T-helper 17 cell (primary cell): ENCODE results near the gene P2RX4. TPM values are rescaled to one million over a fixed set of nuclear protein-coding genes. Genes with fewer than 3 reads are reported as not detected.
"Not testable (repeated sequence)": the region's sequence is repeated elsewhere in the genome, so short reads cannot be mapped to it uniquely, and the experiment has no call there.

Experiments
- ATAC-seq: fragments of 150-1000 bp; cut with Tn5 transposase; 2 replicates; pipeline ENCODE4 v1.10.0; 2021; ENCODE audit warnings: mild to moderate bottlenecking, moderate library complexity
- DNase-seq, 3 donors: peaks; one replicate each; pipeline versions ENCODE4 v3.0.0 to v3.0.0-alpha.2; 2020 to 2021
- H3K9me3 ChIP-seq: one replicate; pipeline ENCODE4 v1.7.0; 2013; ENCODE audit warnings: low read length, mild to moderate bottlenecking; ENCODE audit not compliant: control insufficient read depth, poor library complexity, severe bottlenecking
- H3K27ac Mint-ChIP-seq: one replicate; pipeline ENCODE4 v1.8.0; 2022; ENCODE audit warnings: mild to moderate bottlenecking, moderate library complexity, mixed read lengths
- H3K27me3 Mint-ChIP-seq: one replicate; pipeline ENCODE4 v1.8.0; 2022; ENCODE audit warnings: mixed read lengths
- H3K36me3 Mint-ChIP-seq: one replicate; pipeline ENCODE4 v1.8.0; 2022; ENCODE audit warnings: low read depth, mixed read lengths
- H3K4me1 Mint-ChIP-seq: one replicate; pipeline ENCODE4 v1.8.0; 2022; ENCODE audit warnings: mild to moderate bottlenecking, mixed read lengths
- H3K4me3 Mint-ChIP-seq: one replicate; pipeline ENCODE4 v1.8.0; 2022; ENCODE audit warnings: mild to moderate bottlenecking, moderate library complexity, mixed read lengths
- total RNA-seq, 4 donors: library from RNA in 2 of 4; stranded (reverse) in 2 of 4; gene quantifications; one replicate each; pipeline ENCODE4 v1.2.3 and lab custom pipeline; 2022 to 2026

Gene P2RX4
- total RNA-seq, 2 donors from 2014 or later, result 42.8 to 53.5 TPM

GRCh38 chr12:121198949-121199348, 11.0 kb upstream of the P2RX4 start:
- no peak for ATAC-seq
- Mint-ChIP-seq H3K36me3 (no peaks in the 10 kb centered on the region), H3K27ac (no peak overlapping the region), H3K4me3 (no peak overlapping the region), H3K4me1 (no peaks in the 10 kb centered on the region), H3K27me3 (no peaks in the 10 kb centered on the region)
- H3K9me3 ChIP-seq, result no peaks in the 10 kb centered on the region
- DNase-seq, result no peak

- H3K4me3 Mint-ChIP-seq, H3K9me3 ChIP-seq, H3K27me3 Mint-ChIP-seq, ATAC-seq, H3K4me1 Mint-ChIP-seq, DNase-seq, H3K36me3 Mint-ChIP-seq, H3K27ac Mint-ChIP-seq: not testable (repeated sequence)
These were observed 8.8 kb upstream of the P2RX4 start for GRCh38 chr12:121201140-121201539.

GRCh38 chr12:121202407-121203355, 7.2 kb upstream of the P2RX4 start:
- Mint-ChIP-seq H3K27me3 (no peaks in the 10 kb centered on the region), H3K36me3 (no peaks in the 10 kb centered on the region), H3K4me1 (peaks cover 2% of the 10 kb centered on the region), H3K4me3 (no peak overlapping the region), H3K27ac (no peak overlapping the region)
- H3K9me3 ChIP-seq, result no peaks in the 10 kb centered on the region
- DNase-seq (no peak), ATAC-seq (no peak)

- Mint-ChIP-seq H3K4me3 (no peak overlapping the region), H3K4me1 (peaks cover 2% of the 10 kb centered on the region), H3K36me3 (no peaks in the 10 kb centered on the region), H3K27me3 (no peaks in the 10 kb centered on the region), H3K27ac (no peak overlapping the region)
- DNase-seq (no peak), ATAC-seq (no peak)
- no peaks in the 10 kb centered on the region for H3K9me3 ChIP-seq
These were observed 6.4 kb upstream of the P2RX4 start for GRCh38 chr12:121203482-121203881.

GRCh38 chr12:121205491-121205890, 4.4 kb upstream of the P2RX4 start:
- peaks cover 4% of the 10 kb centered on the region for H3K4me1 Mint-ChIP-seq
- H3K9me3 ChIP-seq, result no peaks in the 10 kb centered on the region
- no peaks in the 10 kb centered on the region for H3K27me3 Mint-ChIP-seq
- H3K27ac Mint-ChIP-seq, result no peak overlapping the region
- H3K36me3 Mint-ChIP-seq, result no peaks in the 10 kb centered on the region
- no peak for DNase-seq
- ATAC-seq, result no peak
- H3K4me3 Mint-ChIP-seq, result no peak overlapping the region

GRCh38 chr12:121208571-121208970, 1.4 kb upstream of the P2RX4 start:
- H3K4me3 Mint-ChIP-seq, DNase-seq, H3K9me3 ChIP-seq, ATAC-seq, H3K27me3 Mint-ChIP-seq, H3K36me3 Mint-ChIP-seq: not testable (repeated sequence)
- Mint-ChIP-seq H3K27ac (peak overlapping the region; percentile 97), H3K4me1 (peaks cover 15% of the 10 kb centered on the region)

GRCh38 chr12:121209221-121209620, 708 bp upstream of the P2RX4 start:
- H3K4me3 Mint-ChIP-seq, result peak overlapping the region; percentile 96
- peaks cover under 1% of the 10 kb centered on the region for H3K36me3 Mint-ChIP-seq
- H3K27me3 Mint-ChIP-seq, result no peaks in the 10 kb centered on the region
- peak overlapping the region; percentile 97 for H3K27ac Mint-ChIP-seq
- H3K9me3 ChIP-seq, result no peaks in the 10 kb centered on the region
- peaks cover 17% of the 10 kb centered on the region for H3K4me1 Mint-ChIP-seq
- DNase-seq, result no peak
- no peak for ATAC-seq

- Mint-ChIP-seq H3K4me3 (no peak overlapping the region), H3K27ac (no peak overlapping the region), H3K27me3 (no peaks in the 10 kb centered on the region), H3K4me1 (peaks cover 26% of the 10 kb centered on the region), H3K36me3 (peaks cover 5% of the 10 kb centered on the region)
- DNase-seq (no peak), ATAC-seq (no peak)
- no peaks in the 10 kb centered on the region for H3K9me3 ChIP-seq
These were observed 2.9 kb downstream of the P2RX4 start for GRCh38 chr12:121212875-121213274.

GRCh38 chr12:121214166-121214777, 4.3 kb downstream of the P2RX4 start:
- peaks cover 26% of the 10 kb centered on the region for H3K4me1 Mint-ChIP-seq
- DNase-seq, result no peak
- ATAC-seq, result no peak
- H3K27ac Mint-ChIP-seq, result peak overlapping the region; percentile 93
- no peaks in the 10 kb centered on the region for H3K27me3 Mint-ChIP-seq
- H3K36me3 Mint-ChIP-seq, result peaks cover 6% of the 10 kb centered on the region
- H3K4me3 Mint-ChIP-seq, result peak overlapping the region; percentile 70
- H3K9me3 ChIP-seq, result no peaks in the 10 kb centered on the region

- no peaks in the 10 kb centered on the region for H3K9me3 ChIP-seq
- DNase-seq, result no peak
- Mint-ChIP-seq H3K4me1 (peaks cover 27% of the 10 kb centered on the region), H3K27me3 (no peaks in the 10 kb centered on the region), H3K36me3 (peaks cover 9% of the 10 kb centered on the region), H3K27ac (peak overlapping the region; percentile 93), H3K4me3 (peak overlapping the region; percentile 70)
- ATAC-seq, result peak; percentile 8
These were observed 5.2 kb downstream of the P2RX4 start for GRCh38 chr12:121214855-121215745.

- peak overlapping the region; percentile 93 for H3K27ac Mint-ChIP-seq
- ATAC-seq, result no peak
- H3K9me3 ChIP-seq, result no peaks in the 10 kb centered on the region
- no peak overlapping the region for H3K4me3 Mint-ChIP-seq
- DNase-seq, result no peak
- H3K36me3 Mint-ChIP-seq, result peaks cover 9% of the 10 kb centered on the region
- peaks cover 29% of the 10 kb centered on the region for H3K4me1 Mint-ChIP-seq
- no peaks in the 10 kb centered on the region for H3K27me3 Mint-ChIP-seq
These were observed 6.2 kb downstream of the P2RX4 start for GRCh38 chr12:121216102-121216501.

- DNase-seq (no peak), ATAC-seq (no peak)
- Mint-ChIP-seq H3K4me1 (peaks cover 27% of the 10 kb centered on the region), H3K4me3 (peak overlapping the region; percentile 45), H3K36me3 (peaks cover 13% of the 10 kb centered on the region), H3K27ac (no peak overlapping the region), H3K27me3 (no peaks in the 10 kb centered on the region)
- H3K9me3 ChIP-seq, result no peaks in the 10 kb centered on the region
These were observed 7.1 kb downstream of the P2RX4 start for GRCh38 chr12:121217063-121217462.

GRCh38 chr12:121217761-121218160, 7.8 kb downstream of the P2RX4 start:
- no peaks in the 10 kb centered on the region for H3K9me3 ChIP-seq
- Mint-ChIP-seq H3K36me3 (peaks cover 13% of the 10 kb centered on the region), H3K27ac (no peak overlapping the region), H3K4me1 (peaks cover 27% of the 10 kb centered on the region), H3K4me3 (no peak overlapping the region), H3K27me3 (no peaks in the 10 kb centered on the region)
- ATAC-seq (no peak), DNase-seq (no peak)
